WTC11 (cell line): ENCODE data around the gene ARFIP1.

Source experiments
- CTCF ChIP-seq: fragments of 200-600 bp; IDR thresholded peaks from 2 replicates; pipeline ENCODE4 v1.8.0; 2022; ENCODE audit warnings: antibody characterized with exemption
- NR3C1 ChIP-seq: sonication (generic); formaldehyde crosslinking; conservative IDR thresholded peaks from 2 replicates; pipeline ENCODE4 v1.8.1; 2023; ENCODE audit warnings: low read depth, mild to moderate bottlenecking, missing genetic modification reagents

- TF ChIP-seq CTCF (no peak), NR3C1 (CRISPR knock-in tag) (no peak)
Measured at GRCh38 chr4:152887981-152888380, 108.2 kb downstream of the ARFIP1 start.
